H1 (cell line): ENCODE data around the gene DACT1.

ENCODE experiments used
- CTCF ChIP-seq, 3 experiments: IDR thresholded peaks; 1 replicate in 2 of 3; 2 replicates in 1 of 3; pipeline versions ENCODE4 v1.5.1 to v1.6.1; 2011; ENCODE audit warnings: low read length in 3 of 3, mild to moderate bottlenecking in 3 of 3, inconsistent platforms in 2 of 3, low read depth in 1 of 3, moderate library complexity in 1 of 3; ENCODE audit not compliant: insufficient read depth in 1 of 3; ENCODE audit errors: control extremely low read depth in 1 of 3
- KDM1A ChIP-seq: fragments of 200-600, 300-600 bp; sonication (generic); IDR thresholded peaks from 2 replicates; pipeline ENCODE4 v1.7.1; 2016; ENCODE audit warnings: mild to moderate bottlenecking, low read length, borderline replicate concordance
- POLR2AphosphoS5 ChIP-seq: IDR thresholded peaks from 2 replicates; pipeline ENCODE4 v1.6.1; 2011; ENCODE audit warnings: low read depth, low read length
- TBP ChIP-seq: IDR thresholded peaks from 2 replicates; pipeline ENCODE4 v1.6.1; 2011; ENCODE audit warnings: low read depth, low read length, improper control_type of control experiment

GRCh38 chr14:58629281-58629680, 8.5 kb upstream of the DACT1 start:
- no peak for TF ChIP-seq CTCF (IDR thresholded peaks at IDR 0.05; ENCODE audit: control extremely low read depth in 1 of 3, insufficient read depth in 1 of 3, low read depth in 1 of 3, low read length in 3 of 3)
- no peak for TF ChIP-seq POLR2AphosphoS5
- TF ChIP-seq KDM1A: no peak
- no peak for TF ChIP-seq TBP
